ENCODE results near the gene FCGR3A. TPM values are rescaled to one million over a fixed set of nuclear protein-coding genes. Genes with fewer than 3 reads are reported as not detected.
"Not testable (repeated sequence)": the region's sequence is repeated elsewhere in the genome, so short reads cannot be mapped to it uniquely, and the experiment has no call there.

Gene FCGR3A
- total RNA-seq, 1 donor from 2014 or later, result not detected

DNA sequence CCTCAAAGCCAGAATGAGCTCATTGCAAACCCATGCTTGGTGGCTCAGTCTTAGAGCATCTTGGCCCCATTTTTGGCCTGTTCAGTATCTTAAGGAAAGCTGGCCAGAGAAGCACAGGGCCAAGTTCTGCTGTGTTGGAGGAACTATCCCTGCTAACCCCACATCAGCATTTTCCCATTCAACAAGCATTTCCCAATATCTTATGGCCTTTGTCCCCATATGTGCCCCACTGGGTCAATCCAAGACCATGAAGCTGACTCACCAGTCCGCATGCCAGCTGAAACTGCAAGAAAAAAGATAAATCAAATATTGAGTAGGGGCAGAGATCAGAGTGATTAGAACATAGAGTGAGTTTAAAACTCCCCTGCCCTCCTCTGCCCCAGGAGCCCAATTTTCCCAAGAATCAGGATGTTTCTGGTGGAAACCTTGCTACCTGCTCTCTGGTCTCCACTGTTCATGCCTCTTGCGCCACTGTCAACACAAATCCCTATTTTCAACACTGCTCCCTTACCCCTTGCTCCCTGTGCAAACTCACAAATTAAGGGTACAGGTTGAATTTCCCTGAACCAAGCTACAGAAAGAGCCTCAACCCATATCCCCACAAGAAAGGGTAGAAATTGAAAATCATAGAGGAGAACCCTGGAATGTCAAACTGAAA, 740 bp downstream of the FCGR3A start:
- DNase-seq (ENCODE audit: low spot score); H3K4me3 Mint-ChIP-seq (ENCODE audit: low read depth); H3K27ac Mint-ChIP-seq; H3K9me3 Mint-ChIP-seq; H3K36me3 Mint-ChIP-seq (ENCODE audit: low read depth); intact Hi-C loops (cut with micrococcal nuclease); H3K27me3 Mint-ChIP-seq (ENCODE audit: low read depth): not testable (repeated sequence)
- peaks cover 13% of the 10 kb centered on the region for H3K4me1 Mint-ChIP-seq (ENCODE audit: low read depth)

DNA sequence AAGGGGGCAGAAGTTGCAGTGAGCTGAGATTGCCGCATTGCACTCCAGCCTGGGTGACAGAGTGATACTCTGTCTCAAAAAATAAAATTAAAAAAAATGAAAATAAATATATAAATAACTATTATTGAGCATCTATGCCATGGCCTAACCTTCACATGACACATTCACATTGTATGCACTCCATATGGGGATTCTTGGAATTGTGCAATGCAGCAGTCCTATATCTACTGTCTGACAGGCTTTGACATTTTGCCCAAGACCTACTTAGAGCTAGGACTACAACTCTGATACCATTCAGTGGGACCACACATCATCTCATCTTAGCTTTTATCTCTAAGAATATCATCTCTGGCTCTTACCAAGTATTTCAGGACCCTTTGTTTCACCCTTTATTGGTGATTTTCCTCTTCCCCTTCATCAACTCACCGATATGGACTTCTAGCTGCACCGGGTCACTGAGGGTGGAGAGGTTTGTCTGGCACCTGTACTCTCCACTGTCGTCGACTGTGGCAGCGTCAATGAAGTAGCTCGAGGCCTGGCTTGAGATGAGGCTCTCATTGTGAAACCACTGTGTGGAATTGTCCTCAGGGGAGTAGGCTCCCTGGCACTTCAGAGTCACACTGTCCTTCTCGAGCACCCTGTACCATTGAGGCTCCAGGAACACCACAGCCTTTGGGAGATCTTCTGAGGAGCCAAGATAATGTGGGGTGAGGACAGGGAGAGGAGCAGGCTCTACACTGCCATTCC, 1.4 kb downstream of the FCGR3A start:
- DNase-seq (ENCODE audit: low spot score); intact Hi-C loops (cut with micrococcal nuclease); H3K27ac Mint-ChIP-seq; H3K36me3 Mint-ChIP-seq (ENCODE audit: low read depth); H3K9me3 Mint-ChIP-seq; H3K27me3 Mint-ChIP-seq (ENCODE audit: low read depth); H3K4me3 Mint-ChIP-seq (ENCODE audit: low read depth): not testable (repeated sequence)
- peaks cover 19% of the 10 kb centered on the region for H3K4me1 Mint-ChIP-seq (ENCODE audit: low read depth)

DNA sequence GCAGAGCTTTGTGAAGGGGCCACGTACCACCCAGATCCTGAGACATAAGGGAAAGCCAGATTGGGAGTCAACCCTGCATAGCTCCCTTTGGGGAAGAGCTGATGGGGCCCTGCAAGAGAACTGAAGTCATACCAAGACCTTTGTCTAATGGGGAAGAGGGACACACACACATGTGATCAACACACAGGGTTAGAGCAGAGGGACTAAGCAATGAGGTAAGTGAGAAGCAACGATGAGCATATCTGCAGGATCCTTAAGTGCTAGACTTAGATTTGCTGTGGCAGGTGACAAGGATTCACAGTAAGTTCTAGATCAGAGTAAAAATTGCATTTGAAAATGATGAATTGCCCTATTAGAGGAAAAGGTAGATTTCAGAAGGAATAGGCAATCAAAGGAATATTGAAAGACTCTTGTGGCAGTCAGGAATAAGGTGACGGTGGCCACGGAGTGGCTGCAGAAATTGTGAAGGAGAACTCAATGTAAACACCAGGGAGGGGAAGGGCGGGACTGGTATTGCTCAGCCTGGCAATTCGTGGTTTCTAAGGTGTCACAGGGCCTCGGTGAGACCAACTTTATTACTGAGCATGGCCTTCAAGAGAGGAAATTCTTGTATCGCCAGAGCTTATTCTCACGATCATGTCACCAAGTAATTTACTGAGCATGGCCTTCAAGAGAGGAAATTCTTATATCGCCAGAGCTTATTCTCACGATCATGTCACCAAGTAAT, 4.5 kb downstream of the FCGR3A start:
- DNase-seq (ENCODE audit: low spot score); H3K27ac Mint-ChIP-seq; intact Hi-C loops (cut with micrococcal nuclease); H3K36me3 Mint-ChIP-seq (ENCODE audit: low read depth); H3K27me3 Mint-ChIP-seq (ENCODE audit: low read depth); H3K9me3 Mint-ChIP-seq; H3K4me3 Mint-ChIP-seq (ENCODE audit: low read depth): not testable (repeated sequence)
- peaks cover 46% of the 10 kb centered on the region for H3K4me1 Mint-ChIP-seq (ENCODE audit: low read depth)

DNA sequence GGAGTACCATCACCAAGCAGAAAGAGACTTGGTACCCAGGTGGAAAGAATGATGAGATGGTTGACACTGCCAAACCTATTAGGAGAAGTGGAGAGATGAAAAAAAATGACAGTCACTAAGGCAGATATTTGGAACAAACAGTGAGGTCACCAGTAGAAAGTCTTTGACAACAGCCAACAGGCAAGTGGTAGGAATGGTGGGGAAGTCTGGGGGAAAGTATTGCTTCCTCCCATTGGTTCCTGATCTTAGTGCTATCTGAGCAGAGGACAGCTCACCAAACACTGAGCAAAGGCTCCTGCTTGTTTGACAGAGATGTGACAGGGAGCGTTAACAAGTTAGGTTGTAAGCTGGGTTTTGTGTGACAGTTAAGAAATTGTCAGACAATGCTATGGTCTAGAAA, 6.5 kb downstream of the FCGR3A start:
- H3K27ac Mint-ChIP-seq; H3K9me3 Mint-ChIP-seq; H3K4me3 Mint-ChIP-seq (ENCODE audit: low read depth); H3K27me3 Mint-ChIP-seq (ENCODE audit: low read depth); H3K36me3 Mint-ChIP-seq (ENCODE audit: low read depth); DNase-seq (ENCODE audit: low spot score); intact Hi-C loops (cut with micrococcal nuclease): not testable (repeated sequence)
- H3K4me1 Mint-ChIP-seq (ENCODE audit: low read depth), result peaks cover 52% of the 10 kb centered on the region

DNA sequence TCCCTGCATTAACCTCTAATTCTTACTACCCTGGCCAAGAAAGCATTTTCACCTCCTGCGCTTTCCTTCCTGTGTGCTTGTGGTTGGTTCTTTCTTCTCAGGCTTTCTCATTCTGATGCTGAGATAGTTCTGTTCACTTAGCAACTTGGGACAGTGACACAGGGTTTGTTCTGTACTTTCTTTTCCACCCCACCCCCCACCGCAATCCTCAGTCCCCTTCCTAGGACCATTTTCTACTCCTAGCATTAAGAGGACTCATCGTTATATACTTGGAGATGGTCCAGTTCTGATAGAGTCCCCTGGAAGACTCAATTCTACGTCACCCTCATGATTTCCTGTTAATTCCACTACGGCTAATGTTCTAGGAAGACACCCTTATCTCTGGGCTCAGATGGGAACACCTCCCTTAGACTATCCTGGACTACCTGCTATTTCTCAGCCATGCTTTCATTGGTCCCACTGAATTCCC, 7.5 kb downstream of the FCGR3A start:
- Mint-ChIP-seq H3K4me1 (ENCODE audit: low read depth) (peaks cover 57% of the 10 kb centered on the region), H3K27ac (peak overlapping the region; percentile 40), H3K4me3 (ENCODE audit: low read depth) (peak overlapping the region; percentile 57)
- DNase-seq (ENCODE audit: low spot score), result peak; percentile 59
- H3K9me3 Mint-ChIP-seq; H3K36me3 Mint-ChIP-seq (ENCODE audit: low read depth); H3K27me3 Mint-ChIP-seq (ENCODE audit: low read depth); intact Hi-C loops (cut with micrococcal nuclease): not testable (repeated sequence)

DNA sequence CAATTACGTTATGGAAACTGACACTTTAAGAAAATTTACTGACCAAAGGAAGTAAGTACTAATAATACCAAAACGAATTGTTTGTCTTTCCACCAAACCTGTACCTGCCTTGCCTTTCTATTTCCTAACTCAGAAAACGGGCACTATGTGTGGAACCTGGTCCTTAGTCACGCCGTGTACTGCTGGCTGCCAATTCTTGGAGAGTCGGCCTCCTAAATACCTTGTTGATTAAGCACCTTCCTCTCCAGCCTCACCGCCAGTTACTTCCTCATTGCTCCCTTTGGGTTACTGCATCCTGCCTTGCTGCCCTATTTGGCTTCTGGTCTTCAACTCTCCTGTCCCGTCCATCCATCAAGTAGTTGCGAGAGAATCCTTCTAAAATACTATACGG, 9.1 kb downstream of the FCGR3A start:
- intact Hi-C loops (cut with micrococcal nuclease), result loop anchor here (2.0 kb wide), 2 partner anchors 72 to 200 kb away; no protein-coding TSS in a partner anchor

DNA sequence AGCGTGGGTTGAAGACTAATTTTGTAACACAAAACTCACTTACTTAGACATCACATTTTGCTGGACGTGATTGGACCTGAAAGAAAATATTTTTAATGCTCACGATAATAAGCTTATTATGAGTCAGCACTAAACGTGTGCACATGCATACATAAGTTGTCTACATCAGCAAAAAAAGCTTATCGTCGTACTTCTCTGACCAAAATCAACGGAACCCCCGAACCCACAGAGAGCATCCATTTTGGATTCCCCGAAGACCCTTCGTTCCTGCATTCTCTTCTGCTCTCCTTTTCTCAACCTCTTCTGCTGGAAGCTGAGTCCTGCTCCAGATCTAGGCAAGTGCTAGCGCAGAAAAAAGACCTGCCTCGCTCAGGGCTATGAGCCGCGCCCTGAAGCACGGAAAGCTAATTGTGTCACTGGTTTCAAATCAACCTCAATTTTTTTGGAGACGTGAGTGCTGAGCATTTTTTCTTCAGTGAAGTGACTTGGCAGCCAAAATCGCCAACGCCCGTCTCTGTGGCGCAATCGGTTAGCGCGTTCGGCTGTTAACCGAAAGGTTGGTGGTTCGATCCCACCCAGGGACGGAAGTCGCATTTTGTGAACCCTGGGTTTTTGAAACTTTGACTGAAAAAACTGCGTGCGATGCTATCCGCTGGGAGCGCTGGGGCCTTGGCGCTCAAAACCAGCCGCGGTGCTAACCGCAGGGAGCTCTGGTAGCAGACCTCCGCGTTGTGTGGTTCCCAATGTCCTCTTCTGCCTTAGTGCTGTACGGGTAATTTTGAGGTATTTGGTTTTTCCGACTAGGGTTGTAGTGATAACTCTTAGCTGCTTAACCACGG, 9.7 kb downstream of the FCGR3A start:
- Mint-ChIP-seq H3K4me3 (ENCODE audit: low read depth) (peak overlapping the region; percentile 85), H3K4me1 (ENCODE audit: low read depth) (peaks cover 54% of the 10 kb centered on the region), H3K27ac (peak overlapping the region; percentile 91)
- peak; percentile 91 for DNase-seq (ENCODE audit: low spot score)
- not testable (repeated sequence) for H3K9me3 Mint-ChIP-seq; H3K36me3 Mint-ChIP-seq (ENCODE audit: low read depth); H3K27me3 Mint-ChIP-seq (ENCODE audit: low read depth)
- intact Hi-C loops (cut with micrococcal nuclease), result loop anchor here (1.0 to 2.0 kb wide), 3 partner anchors 9 to 201 kb away; no protein-coding TSS in a partner anchor

More for the DNA sequence above, 9.1 kb downstream of the FCGR3A start:
- H3K9me3 Mint-ChIP-seq; H3K36me3 Mint-ChIP-seq (ENCODE audit: low read depth); H3K27me3 Mint-ChIP-seq (ENCODE audit: low read depth); DNase-seq (ENCODE audit: low spot score): not testable (repeated sequence)
- Mint-ChIP-seq H3K4me1 (ENCODE audit: low read depth) (peaks cover 59% of the 10 kb centered on the region), H3K4me3 (ENCODE audit: low read depth) (peak overlapping the region; percentile 85), H3K27ac (peak overlapping the region; percentile 91)

DNA sequence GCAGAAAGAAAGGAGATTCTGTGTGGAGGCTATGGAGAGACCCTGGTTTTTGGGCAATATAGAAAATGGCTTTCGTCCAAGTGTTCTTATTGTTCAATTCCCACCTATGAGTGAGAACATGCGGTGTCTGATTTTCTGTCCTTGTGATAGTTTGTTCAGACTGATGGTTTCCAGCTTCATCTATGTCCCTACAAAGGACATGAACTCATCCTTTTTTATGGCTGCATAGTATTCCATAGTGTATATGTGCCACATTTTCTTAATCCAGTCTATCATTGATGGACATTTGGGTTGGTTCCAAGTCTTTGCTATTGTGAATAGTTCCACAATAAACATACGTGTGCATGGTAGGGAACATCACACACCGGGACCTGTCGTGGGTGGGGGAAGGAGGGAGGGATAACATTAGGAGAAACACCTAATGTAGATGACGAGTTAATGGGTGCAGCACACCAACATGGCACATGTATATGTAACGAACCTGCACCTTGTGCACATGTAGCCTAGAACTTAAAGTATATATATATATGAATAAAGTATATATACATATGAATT, 10.6 kb downstream of the FCGR3A start:
- not testable (repeated sequence) for H3K27me3 Mint-ChIP-seq (ENCODE audit: low read depth); H3K36me3 Mint-ChIP-seq (ENCODE audit: low read depth); H3K9me3 Mint-ChIP-seq; DNase-seq (ENCODE audit: low spot score); H3K27ac Mint-ChIP-seq
- H3K4me1 Mint-ChIP-seq (ENCODE audit: low read depth), result peaks cover 49% of the 10 kb centered on the region
- intact Hi-C loops (cut with micrococcal nuclease), result loop anchor here (1.0 kb wide), 1 partner anchor 8 kb away; no protein-coding TSS in a partner anchor
- peak overlapping the region; percentile 5 for H3K4me3 Mint-ChIP-seq (ENCODE audit: low read depth)

DNA sequence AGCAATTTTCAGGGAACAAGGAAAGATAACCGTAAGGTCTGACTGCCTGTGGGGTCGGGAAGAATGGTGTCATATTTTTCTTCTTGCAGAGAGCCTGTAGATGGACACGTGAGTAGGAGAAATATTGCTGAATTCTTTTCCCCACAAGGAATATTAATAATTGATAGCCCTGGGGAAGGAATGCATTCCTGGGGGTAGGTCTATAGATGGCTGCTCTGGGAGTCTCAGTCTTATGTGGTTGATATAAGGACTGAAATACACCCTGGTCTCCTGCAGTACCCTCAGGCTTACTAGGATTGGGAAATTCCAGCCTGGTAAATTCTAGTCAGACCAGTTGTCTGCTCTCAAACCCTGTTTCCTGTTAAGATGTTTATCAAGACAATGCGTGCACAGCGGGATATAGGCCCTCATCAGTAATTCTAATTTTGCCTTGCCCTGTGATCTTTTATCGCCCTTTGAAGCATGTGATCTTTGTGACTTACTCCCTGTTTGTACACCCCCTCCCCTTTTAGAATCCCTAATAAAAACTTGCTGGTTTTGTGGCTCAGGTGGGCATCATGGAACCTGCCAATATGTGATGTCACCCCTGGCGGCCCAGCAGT, 12.4 kb downstream of the FCGR3A start:
- H3K4me3 Mint-ChIP-seq (ENCODE audit: low read depth); H3K27ac Mint-ChIP-seq; H3K9me3 Mint-ChIP-seq; DNase-seq (ENCODE audit: low spot score); H3K27me3 Mint-ChIP-seq (ENCODE audit: low read depth); intact Hi-C loops (cut with micrococcal nuclease); H3K36me3 Mint-ChIP-seq (ENCODE audit: low read depth): not testable (repeated sequence)
- H3K4me1 Mint-ChIP-seq (ENCODE audit: low read depth), result peaks cover 37% of the 10 kb centered on the region

DNA sequence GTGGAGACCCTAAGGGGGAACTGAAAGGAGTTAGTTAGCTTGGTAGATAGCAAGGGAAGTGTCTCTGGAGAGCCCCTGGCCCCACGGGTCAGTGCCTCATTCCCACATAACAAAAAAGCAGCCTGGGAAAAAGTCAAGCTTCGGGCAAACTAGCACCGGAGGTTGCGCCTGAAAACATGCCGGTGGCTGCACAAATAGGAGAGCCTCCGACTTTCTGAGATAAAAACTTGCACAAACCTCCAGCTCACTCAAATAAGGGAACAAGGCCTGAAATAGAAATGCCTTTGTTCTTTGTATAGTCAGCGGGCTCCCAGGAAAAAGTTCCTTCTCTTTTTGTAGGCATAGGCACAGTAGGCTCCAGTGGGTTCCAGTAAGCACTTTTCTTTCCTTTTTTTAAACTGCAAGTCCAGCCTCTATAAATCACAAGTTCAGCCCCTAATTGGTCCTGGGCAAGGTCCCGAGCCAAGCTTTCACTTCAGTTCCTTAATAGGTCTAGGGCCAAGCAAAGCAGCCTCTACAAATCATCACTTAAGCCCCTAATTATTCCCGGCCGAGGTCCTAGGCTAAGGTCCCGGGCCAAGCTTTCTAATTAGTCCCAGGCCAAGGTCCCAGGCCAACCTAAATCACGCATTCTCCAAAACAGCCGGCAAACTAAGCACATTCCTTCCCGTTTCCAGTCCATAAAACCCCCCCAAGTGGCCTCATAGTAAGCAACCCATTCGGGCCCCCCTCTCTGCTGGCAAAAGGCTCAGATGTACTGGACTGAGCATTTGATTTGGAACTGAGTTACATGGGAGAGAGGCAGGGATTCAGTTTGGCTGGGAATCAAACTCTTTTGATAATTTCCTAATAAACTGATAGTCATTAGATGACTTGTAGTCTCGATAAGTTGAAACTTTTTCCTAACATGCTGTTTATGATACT, 16.7 kb downstream of the FCGR3A start:
- intact Hi-C loops (cut with micrococcal nuclease), result loop anchor here (5.0 kb wide), 1 partner anchor 79 kb away; no protein-coding TSS in a partner anchor

More for the DNA sequence above, 16.7 kb downstream of the FCGR3A start:
- H3K27ac Mint-ChIP-seq; DNase-seq (ENCODE audit: low spot score); H3K36me3 Mint-ChIP-seq (ENCODE audit: low read depth); H3K9me3 Mint-ChIP-seq; H3K4me3 Mint-ChIP-seq (ENCODE audit: low read depth); H3K27me3 Mint-ChIP-seq (ENCODE audit: low read depth): not testable (repeated sequence)
- peaks cover 28% of the 10 kb centered on the region for H3K4me1 Mint-ChIP-seq (ENCODE audit: low read depth)

Measured in activated T-helper 2 cell treated with anti-CD3 and anti-CD28 coated beads, Interferon-gamma antibody, Interleukin-2, Interleukin-4, amounts not matched to agents 10 μg/mL and 5 μg/mL and 100 μg/mL, durations not matched to agents 14 hours and 24 hours and 36 hours (primary cell).